GM12801 (cell line): ENCODE data around the gene BCAS3.
A peak's percentile ranks its signal among the peaks of the same experiment; 100 is the strongest.

Experiments used
- CTCF ChIP-seq: IDR thresholded peaks from one replicate; pipeline ENCODE4 v1.5.1; 2011; ENCODE audit warnings: control low read depth; ENCODE audit not compliant: insufficient read length; ENCODE audit errors: extremely low read depth

The BCAS3 gene

GRCh38 chr17:60712675-60713074 is 35.0 kb downstream of the BCAS3 start:
- TF ChIP-seq CTCF: no peak

- TF ChIP-seq CTCF: no peak
Measured at GRCh38 chr17:60713608-60714007, 36.0 kb downstream of the BCAS3 start.

- TF ChIP-seq CTCF: no peak
Measured at GRCh38 chr17:60716766-60717165, 39.1 kb downstream of the BCAS3 start.

GRCh38 chr17:60717814-60718213 is 40.2 kb downstream of the BCAS3 start:
- TF ChIP-seq CTCF: no peak

GRCh38 chr17:60720763-60721531 is 43.3 kb downstream of the BCAS3 start:
- peak; percentile 31 for TF ChIP-seq CTCF

- no peak for TF ChIP-seq CTCF
Measured at GRCh38 chr17:60724647-60725046, 47.0 kb downstream of the BCAS3 start.

GRCh38 chr17:60729854-60730253 is 52.2 kb downstream of the BCAS3 start:
- TF ChIP-seq CTCF: no peak
